Measurements from ENCODE around the gene RBBP4. TPM values are rescaled to one million over a fixed set of nuclear protein-coding genes. Genes with fewer than 3 reads are reported as not detected.

Gene RBBP4
- total and polyA plus RNA-seq, 2 of the 13 experiments (the other 11 are each of a cell fraction or from before 2014, with no cell fraction given) = 64.4 to 166 TPM

GRCh38 chr1:32650248-32650751 lies 708 bp upstream of the RBBP4 start, which contains the start of gene ZBTB8OS (continued):
- TF ChIP-seq ZNF10 (CRISPR knock-in tag; IDR thresholded peaks at IDR 0.05; ENCODE audit: borderline replicate concordance, low read depth) (no peak), ZNF30 (CRISPR knock-in tag; IDR thresholded peaks at IDR 0.05) (no peak), ZNF724P (CRISPR knock-in tag; IDR thresholded peaks at IDR 0.05; ENCODE audit: borderline replicate concordance) (no peak), ZNF776 (CRISPR knock-in tag; IDR thresholded peaks at IDR 0.05) (no peak), ZSCAN31 (CRISPR knock-in tag; IDR thresholded peaks at IDR 0.05; ENCODE audit: low read depth) (no peak; the same call in 1 of the 2 replicates), TBX3 (IDR thresholded peaks at IDR 0.05; ENCODE audit: borderline replicate concordance) (no peak), HBP1 (CRISPR knock-in tag; IDR thresholded peaks at IDR 0.05; ENCODE audit: low read depth) (peak; percentile 31; the same call in 1 of the 2 replicates), ZFP1 (CRISPR knock-in tag; IDR thresholded peaks at IDR 0.05) (no peak; the same call in 1 of the 2 replicates), ZNF616 (CRISPR knock-in tag; IDR thresholded peaks at IDR 0.05; ENCODE audit: low read depth) (no peak; the same call in 1 of the 2 replicates), BRD4 (CRISPR knock-in tag; IDR thresholded peaks at IDR 0.05) (no peak; the same call in 1 of the 2 replicates), ZFP82 (CRISPR knock-in tag; IDR thresholded peaks at IDR 0.05; ENCODE audit: borderline replicate concordance) (no peak), ZNF784 (CRISPR knock-in tag; IDR thresholded peaks at IDR 0.05; ENCODE audit: borderline replicate concordance) (no peak; the same call in 1 of the 2 replicates), HMGXB3 (CRISPR knock-in tag; IDR thresholded peaks at IDR 0.05; ENCODE audit: borderline replicate concordance) (peak; percentile 3; the same call in 1 of the 2 replicates), ZNF746 (CRISPR knock-in tag; IDR thresholded peaks at IDR 0.05) (no peak), HNRNPL (IDR thresholded peaks at IDR 0.05; ENCODE audit: low read depth, low read length) (no peak), PPARG (CRISPR knock-in tag; conservative IDR thresholded peaks at IDR 0.05) (0 out of 2 replicates have a peak, but pooled peaks have one; percentile 32), XRCC5 (optimal IDR thresholded peaks at IDR 0.05; ENCODE audit: low read length) (no peak), ZNF780A (CRISPR knock-in tag; IDR thresholded peaks at IDR 0.05) (no peak), ZNF816 (CRISPR knock-in tag; IDR thresholded peaks at IDR 0.05; ENCODE audit: borderline replicate concordance) (no peak), IRF9 (CRISPR knock-in tag; IDR thresholded peaks at IDR 0.05; ENCODE audit: borderline replicate concordance) (peak; percentile 56; the same call in 1 of the 2 replicates), SSRP1 (CRISPR knock-in tag; IDR thresholded peaks at IDR 0.05) (no peak)
